ENCODE results near the gene MYL9. TPM values are rescaled to one million over a fixed set of nuclear protein-coding genes. Genes with fewer than 3 reads are reported as not detected.

MYL9 gene
- total and polyA plus RNA-seq, 2 experiments from 2014 or later = 29.7 to 100 TPM

GRCh38 chr20:36573798-36574365 lies 32.6 kb downstream of the MYL9 start (continued):
- no peak for TF ChIP-seq ZNF462 (CRISPR knock-in tag; IDR thresholded peaks at IDR 0.05)
- no peak for TF ChIP-seq EZH2phosphoT487 (IDR thresholded peaks at IDR 0.05; ENCODE audit: unreplicated experiment)

GRCh38 chr20:36574366-36575135 lies 33.2 kb downstream of the MYL9 start:
- Histone ChIP-seq H3K27ac (ENCODE audit: low read depth) (no peak overlapping the region), H3K79me2 (replicated peaks; ENCODE audit: insufficient read depth) (peaks cover 61% of the 10 kb centered on the region), H3K9me2 (ENCODE audit: insufficient read depth) (no peaks in the 10 kb centered on the region), H3K4me2 (peak overlapping the region; percentile 96), H3K27me3 (ENCODE audit: insufficient read depth) (no peaks in the 10 kb centered on the region), H3F3A (replicated peaks; ENCODE audit: low read depth) (peaks cover 6% of the 10 kb centered on the region; the same call in 1 of the 2 replicates), H2AFZ (peak overlapping the region; percentile 69), H4K20me1 (replicated peaks; ENCODE audit: insufficient read depth) (peaks cover 20% of the 10 kb centered on the region), H3K4me3 (peak overlapping the region; percentile 92), H3K4me1 (ENCODE audit: insufficient read depth) (peaks cover 36% of the 10 kb centered on the region), H3K36me3 (ENCODE audit: insufficient read depth) (peaks cover 5% of the 10 kb centered on the region; the same call in 1 of the 2 replicates)
- TF ChIP-seq POLR2AphosphoS5 (IDR thresholded peaks at IDR 0.05; ENCODE audit: low read depth) = peak; percentile 60
- no peak for TF ChIP-seq JUNB (IDR thresholded peaks at IDR 0.05; ENCODE audit: unreplicated experiment)
- TF ChIP-seq ZNF331 (CRISPR knock-in tag; IDR thresholded peaks at IDR 0.05; ENCODE audit: low read depth) = no peak
- TF ChIP-seq REST (IDR thresholded peaks at IDR 0.05; ENCODE audit: unreplicated experiment) = no peak
- Mint-ChIP-seq H3K4me1 (peaks cover 47% of the 10 kb centered on the region), H3K27me3 (ENCODE audit: insufficient read depth, low read depth, poor library complexity) (peaks cover 27% of the 10 kb centered on the region), H3K4me3 (peak overlapping the region; percentile 94), H3K9me3 (no peaks in the 10 kb centered on the region), H3K27ac (peak overlapping the region; percentile 92), H3K36me3 (ENCODE audit: low read depth) (peaks cover 30% of the 10 kb centered on the region)
- ATAC-seq = peak; percentile 15
- peak; percentile 76 for DNase-seq (ENCODE audit: low spot score)

Data from GM23338 (cell line).